EH (cell line): ENCODE data around the gene HHIPL1.

Experiments used
- DNase-seq: peaks from one replicate; pipeline ENCODE4 v3.0.0-alpha.2; 2015; ENCODE audit warnings: low read depth

Gene HHIPL1

DNA sequence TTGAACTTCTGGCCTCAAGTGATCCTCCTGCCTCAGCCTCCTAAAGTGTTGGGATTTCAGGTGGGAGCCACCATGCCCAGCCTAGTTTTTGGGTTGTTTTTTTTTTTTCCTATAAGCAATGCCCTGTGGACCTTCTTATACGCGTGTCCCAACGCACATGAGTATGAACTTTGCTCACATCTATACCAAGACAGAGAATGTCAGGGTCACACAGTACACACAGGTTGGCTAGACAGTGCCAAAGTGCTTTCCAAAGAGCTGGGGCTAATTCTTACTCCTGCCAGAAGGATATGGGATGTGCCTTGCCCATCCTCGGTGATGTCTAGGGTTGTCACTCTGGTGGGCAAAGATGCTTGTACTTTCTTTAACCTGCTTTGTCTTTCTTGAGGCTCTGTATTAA lies 33.3 kb upstream of the HHIPL1 start:
- no peak for DNase-seq

DNA sequence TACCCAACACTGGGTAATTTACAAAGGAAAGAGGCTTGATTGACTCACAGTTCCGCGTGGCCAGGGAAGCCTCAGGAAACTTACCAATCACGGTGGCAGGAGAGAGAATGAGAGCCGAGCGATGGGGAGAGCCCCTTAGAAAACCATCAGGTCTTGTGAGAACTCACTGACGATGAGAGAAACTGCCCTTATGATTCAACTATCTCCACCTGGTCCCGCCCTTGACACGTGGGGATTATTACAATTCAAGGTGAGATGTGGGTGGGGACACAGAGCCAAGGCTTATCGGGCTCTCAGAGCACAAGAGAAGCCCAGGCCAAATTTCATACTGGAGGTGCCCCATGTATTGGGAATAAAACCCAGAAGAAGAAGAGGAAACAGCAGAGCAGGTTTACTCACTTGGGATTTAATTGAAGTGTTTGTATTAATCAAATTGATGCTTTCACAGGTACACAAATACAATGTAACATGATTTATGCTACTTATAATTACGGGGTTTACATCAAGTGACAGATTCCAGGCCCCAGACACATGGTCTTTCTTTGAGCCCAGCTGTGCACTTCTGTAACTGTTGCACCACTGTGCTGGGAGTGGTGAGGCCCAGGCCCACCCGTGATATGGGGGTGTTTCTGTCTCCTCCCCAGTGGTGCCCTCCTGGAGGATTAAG lies 32.7 kb upstream of the HHIPL1 start:
- no peak for DNase-seq

DNA sequence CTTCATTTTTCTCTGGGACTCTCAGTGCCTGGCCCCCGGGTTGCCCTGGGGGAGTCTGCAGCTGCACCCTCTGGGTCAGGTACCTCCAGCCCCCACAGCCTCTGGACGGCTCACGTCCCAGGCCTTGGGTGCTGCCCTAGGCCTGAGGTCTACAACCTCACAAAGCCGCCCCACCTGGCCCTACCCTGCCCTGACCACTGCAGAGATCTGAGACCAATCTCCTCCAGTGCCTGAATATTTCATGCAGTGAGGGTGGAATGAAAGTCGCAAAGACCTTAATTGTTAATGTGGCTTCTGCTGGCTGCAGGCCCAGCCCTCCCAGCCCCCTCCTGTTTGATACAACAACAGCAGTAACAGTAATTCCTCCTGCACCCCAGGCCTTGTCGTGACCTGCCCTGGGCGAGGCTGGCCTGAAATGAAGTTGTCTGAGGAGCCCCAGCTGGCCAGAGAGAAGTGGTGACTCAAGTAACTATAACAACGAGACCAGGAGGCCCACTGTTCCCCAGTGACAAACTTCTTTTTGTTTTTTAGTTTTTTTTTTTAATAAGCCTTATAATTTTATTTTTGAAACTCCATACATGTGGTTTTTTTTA lies 32.1 kb upstream of the HHIPL1 start:
- peak; percentile 45 for DNase-seq

DNA sequence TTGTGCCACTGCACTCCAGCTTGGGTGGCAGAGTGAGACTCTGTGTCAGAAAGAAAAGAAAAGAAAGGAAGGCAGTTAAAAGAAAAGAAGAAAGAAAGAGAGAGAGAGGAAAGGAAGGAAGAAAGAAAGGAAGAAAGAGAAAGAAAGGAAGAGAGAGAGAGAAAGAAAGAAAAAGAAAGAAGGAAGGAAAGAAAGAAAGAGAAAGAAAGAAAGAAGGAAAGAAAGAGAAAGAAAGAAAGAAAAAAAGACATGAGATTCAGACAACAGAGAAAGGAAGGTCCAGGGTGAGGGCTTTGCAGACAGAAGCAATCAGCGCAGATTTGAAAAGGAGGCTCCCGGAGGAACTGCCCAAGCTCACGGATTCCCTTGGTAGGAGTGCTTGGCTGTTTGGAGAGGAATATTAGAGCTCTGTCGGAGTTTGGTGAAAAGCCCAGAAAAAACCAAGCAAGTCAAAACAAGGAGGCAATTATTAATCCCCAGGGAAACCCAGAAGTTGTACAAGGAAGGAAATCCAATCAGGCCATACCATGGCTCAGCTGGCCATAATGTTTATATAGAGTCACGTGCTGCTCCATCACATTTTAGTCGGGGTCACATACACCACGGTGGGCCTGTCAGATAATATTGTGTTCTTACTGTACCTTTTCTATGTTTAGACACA lies 29.3 kb upstream of the HHIPL1 start:
- no peak for DNase-seq

DNA sequence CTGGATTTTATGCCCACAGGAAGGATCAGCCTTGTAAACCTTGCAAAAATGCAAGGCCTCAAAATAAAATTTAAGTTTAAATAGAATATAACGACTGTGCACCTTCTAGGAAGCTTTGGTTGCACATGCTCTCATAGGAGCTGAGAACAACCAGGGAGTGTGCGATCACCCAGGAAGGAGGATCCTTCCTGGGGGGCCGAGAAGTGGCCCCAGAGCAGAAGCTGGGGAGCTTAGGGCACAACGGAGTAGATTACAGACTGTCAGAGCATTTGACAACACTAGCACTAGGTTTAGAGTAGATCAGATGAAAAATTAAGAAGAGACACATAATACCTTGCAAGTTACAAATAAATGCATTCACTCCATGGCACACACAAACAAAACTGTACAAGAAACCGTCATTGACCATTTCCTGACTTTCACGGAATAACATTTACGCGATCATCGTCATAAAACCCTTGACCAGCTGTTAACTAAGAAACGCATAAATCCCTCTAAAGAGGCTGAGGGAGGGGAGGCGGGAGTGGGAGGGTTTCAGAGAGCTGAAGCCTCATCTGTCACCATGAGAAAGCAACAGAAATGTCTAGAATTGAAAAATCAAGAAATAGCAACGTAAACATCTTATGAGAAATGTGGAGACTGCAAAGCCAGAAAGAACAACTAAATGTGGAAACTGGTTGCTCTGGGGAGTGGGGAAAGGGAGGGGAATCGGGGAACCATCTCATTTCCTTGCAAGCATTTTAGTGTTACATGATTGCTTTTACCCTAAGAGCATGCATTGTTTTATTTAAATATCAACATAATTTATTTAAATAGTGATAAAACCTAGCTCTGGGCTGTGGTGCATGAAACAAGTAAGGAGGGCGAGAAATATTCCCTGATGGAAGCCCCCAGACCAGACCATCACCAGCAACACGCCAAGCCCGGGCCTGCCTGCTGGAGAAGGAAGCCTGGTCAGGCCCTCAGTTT lies 27.8 kb upstream of the HHIPL1 start:
- no peak for DNase-seq

DNA sequence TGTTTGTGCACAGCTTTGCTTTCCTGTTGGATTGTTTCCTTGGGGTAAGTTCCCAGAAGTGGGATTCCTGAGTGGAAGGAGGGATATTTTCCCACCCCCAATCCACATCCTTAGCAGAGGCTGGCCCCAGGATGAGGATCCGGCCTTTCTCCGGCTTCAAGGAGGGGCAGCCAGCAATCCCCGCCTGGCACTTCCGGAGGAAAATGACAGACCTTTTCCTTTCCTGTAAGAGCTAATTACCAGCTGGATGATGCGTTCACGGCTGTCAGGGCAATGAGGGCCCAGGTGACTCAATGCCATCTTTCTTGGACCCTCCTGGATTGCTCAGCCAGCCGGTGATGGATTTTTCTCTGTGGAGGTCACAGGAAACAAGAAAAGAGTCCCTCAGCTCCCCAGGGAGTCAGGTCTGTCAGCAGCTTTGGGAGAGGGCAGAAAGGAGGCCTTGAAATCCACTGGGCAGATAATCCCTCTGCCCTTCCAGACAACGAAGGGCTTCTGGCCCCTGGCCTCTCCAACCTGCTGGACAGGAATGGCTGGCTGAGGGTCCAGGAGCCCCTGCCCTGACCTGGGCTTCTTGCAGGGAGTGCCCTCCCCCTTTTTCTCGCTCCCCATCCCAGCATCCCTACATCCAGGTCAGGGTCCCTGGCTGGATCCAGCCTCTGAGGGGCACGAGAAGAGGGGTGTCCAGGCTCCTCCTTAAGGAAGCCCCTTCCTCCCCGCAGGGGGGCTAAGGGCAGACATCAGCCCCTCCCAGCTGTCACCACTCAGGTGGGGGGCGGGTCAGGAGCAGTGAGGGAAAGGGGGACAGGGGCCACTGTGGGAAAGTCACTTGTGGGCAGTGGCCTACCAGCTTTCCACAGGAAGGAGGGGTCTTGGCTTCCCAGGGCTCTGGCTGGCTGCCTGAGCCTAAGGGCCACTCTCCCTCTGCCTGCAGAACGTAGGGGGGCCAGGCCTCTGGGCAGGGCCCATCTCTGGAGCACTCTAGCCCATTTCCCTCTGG lies 24.8 kb upstream of the HHIPL1 start:
- DNase-seq, result peak; percentile 75

DNA sequence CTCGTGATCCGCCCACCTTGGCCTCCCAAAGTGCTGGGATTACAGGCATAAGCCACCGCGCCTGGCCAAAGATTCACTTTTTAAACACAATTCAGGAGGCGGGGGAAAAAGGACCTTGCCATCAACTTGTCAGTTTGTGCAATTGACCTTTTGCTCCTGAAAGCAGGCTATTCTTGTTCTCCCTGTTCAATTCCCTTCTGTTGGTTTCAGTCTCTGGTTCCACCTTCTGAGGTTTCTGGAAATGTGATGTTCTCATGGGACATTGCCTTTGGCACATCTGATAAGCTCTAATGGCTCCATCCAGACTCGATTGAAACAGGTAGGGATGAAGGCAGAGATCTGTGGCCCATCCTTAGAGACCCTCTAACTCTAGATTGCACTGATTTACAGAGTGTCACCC lies 23.0 kb upstream of the HHIPL1 start:
- DNase-seq, result no peak

DNA sequence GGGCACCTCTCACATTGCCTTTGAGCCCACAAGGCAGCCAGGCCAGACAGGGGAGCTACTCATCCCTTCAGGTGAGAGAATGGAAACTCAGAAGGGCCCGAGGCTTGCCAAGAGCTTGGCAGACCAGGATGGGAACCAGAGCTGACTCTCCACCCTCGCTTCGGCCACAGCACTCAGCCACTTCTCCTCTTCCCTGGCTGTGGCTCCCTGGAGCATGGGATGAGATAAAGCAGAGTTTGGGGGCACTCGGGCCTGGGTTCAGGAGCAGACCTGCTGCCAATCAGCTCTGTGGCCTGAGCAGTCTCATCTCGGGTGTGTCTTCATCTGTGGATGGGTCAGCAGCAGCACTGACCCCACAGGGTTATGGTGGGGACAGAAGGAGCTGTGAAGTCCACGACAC lies 20.9 kb upstream of the HHIPL1 start:
- DNase-seq, result no peak

DNA sequence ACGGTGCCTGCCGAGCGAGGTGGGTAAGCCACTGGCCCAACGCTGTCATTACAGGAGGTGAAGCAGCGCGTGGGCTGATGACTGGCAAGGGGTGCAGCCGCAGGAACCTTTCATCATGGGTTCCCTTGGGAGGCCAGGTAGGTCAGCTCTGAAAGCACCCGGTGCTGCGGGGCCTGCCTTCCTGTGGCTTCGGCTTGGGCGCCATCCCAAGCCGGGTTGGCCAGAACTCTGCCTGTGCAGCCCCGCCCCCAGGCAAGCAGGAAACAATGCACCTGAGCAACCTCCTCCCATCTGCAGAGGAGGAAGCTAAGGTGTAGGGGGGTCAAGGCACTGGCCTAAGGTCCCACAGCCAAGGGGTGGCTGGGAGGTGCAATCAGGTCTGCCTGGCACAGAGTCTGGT lies 20.0 kb upstream of the HHIPL1 start:
- DNase-seq, result no peak

DNA sequence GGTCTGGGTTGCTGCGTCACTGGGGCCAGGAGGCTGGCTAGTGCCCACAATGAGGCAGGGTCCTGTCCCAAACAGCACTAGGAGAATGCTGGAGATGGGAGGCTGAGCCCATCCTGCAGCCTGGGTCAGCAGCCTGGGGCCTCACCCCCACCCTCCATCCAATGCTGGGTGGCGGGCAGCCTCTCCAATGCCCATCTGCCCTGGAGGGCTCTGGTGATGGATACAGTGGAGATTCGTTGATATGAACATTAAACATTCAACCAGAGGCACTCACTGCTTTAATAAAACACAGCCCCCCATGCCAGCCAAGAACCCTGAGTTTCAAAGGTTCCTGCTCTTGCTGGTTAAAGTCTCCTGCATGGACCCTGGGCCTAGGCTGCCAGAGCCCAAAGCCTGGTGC lies 19.5 kb upstream of the HHIPL1 start:
- no peak for DNase-seq

DNA sequence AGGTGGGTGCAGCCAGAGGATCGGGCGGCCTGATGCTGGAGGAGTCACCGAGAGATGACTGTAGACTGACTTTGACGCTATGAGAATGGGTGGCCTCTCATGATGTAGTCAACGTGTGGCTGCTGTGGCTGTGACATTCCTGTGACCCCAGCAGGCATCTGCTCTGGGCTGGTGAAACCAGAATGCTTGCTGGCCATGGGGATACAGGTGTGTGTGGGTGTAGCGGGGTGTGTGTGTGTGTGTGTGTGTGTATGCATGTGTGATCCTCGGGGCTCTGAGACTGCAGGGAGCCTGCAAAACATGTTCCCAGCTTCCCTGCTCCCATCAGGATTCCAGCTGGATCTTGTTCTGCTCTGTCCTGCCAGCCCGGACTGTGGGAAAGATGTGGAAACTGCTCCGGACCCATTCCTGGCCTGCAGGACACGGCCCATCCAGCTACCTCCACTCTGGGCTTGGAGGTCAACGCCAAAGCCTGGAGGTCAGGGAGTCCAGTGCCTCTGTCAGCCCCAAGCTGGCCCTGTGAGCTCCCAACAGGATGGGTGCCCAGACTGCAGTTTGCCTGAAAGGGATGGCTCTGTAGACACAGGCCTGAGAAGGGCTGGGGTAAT lies 18.8 kb upstream of the HHIPL1 start:
- DNase-seq, result no peak

DNA sequence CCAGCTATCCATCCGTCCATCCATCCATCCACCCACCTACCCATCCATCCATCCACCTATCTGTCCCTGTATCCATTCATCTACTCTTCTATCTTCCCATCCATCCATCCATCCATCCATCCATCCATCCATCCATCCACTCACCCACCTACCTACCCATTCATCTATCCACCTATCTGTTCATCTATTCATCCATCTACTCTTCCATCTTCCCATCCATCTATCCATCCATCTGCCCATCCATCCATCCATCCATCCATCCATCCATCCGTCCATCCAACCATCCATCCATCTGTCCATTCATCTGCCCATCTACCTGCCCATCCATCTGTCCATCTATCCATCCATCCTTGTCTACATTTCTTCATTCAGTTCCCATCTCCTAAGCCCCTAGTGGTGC lies 17.8 kb upstream of the HHIPL1 start:
- no peak for DNase-seq

DNA sequence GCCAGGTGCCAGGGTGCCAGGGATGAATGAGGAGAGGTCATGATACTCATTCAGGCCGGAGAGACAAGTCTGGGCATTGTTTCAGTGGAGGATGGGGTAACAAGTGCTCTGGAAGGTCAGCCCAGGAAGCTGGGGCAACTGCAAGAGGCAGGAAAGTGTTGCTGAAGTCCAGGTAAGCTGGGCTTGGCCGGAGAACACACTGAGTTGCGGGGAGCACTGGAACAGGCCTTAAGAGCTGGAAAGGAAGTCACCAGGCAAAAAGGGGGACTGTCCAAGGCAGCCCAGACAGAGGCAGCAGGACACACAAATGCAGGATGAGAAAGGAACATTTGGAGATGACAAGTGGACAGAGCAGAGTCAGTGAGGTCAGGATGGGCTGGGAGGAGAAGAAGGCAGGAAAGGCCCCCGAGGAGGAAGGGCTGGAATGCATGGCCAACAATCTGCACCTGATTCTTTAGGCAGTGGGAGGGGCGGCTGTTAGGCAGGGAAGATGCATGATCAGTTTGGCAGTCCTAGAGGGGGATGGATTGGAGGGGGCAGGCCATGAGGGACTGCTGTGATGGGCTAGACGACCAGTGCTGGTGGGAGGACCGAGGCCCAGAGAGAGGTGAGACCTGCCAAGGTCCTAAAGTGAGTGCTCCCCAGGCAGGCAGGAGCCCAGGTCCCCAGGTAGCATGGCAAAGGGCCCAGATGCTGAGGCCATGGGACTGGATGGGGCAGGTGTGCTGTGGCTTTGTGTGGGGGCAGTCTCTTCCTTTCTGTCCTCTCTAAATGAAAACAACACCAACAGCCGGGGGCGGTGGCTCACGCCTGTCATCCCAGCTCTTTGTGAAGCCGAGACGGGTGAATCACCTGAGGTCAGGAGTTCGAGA lies 17.2 kb upstream of the HHIPL1 start:
- DNase-seq, result no peak

DNA sequence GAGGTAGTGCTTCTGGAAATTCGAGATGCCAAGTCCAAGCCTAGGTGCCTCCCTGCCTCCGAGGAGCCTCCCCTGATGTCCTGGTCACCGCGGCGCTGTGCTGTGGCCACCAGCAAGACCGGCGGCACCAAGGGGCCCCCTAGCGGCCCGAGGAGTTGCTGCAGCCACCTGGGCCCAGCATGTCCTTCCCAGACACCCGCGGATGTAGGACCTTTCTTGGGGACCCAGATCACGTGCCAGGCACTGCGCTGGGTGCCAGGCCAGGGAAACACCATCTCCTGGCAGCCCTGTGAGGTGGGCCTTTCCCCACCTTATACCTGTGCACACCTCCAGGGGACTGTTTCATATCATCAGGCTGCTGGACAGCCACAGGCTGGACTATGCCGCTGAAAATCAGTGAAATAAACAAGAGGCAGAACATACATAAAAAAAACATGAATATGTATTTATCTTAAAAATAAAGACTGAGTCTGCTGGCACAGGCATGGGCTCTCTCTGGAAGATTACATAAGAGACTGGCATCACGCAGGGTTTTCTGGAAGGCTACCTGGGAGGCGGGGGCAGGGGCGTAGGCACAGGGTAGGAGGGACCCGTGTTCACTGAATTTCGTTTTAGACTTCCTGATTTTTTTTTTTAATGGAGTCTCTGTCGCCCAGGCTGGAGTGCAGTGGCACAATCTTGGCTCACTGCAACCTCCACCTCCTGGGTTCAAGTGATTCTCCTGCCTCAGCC lies 15.9 kb upstream of the HHIPL1 start:
- DNase-seq, result peak; percentile 76

DNA sequence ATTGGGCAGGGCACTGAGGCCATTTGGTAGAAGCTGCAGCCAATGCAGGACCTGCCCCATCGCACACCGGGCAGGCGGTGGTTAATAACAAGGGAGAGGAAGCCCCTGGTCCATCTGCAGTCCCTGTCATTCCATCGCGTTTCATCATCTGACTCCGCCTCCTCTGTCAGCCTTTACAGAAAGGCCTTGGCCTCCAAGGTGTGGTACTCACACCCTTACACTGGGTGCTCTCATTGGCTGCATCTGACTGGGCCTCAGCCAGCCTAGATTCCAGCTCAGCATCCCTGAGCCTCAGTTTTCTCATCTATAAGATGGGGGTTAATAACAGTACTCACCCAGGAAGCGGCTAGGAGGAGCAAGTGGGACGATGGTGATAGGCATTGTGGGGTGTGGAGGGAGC lies 14.7 kb upstream of the HHIPL1 start:
- DNase-seq, result no peak

DNA sequence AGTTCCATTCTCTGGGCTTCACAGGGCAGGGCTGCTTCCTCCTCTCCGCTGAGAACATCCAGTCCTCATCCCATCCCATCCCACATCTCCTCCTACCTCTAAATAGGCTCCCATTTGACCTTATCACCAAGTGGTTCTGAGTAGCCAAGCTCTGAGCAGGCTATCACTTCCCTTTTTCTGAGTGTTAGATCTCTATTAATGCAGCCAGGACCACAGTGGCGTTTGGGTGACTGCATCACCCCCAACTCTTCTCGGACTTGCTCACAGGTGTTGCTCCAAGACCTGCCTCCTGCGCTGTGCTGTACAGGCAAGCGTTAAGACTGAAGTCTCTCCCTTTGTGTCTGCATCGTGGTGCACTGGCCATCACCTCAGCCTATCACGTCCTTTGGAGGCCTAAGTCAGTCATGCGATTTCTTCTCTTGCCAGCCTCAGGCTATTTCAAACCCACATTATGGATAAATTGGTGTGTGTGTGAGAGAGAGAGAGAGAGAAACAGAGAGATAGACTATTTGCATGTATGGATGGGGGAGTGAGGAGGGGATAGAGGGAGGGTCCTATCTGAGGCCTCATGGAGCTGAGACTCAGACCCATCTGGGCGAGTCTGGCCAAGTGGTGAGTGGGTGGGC lies 12.4 kb upstream of the HHIPL1 start:
- no peak for DNase-seq

DNA sequence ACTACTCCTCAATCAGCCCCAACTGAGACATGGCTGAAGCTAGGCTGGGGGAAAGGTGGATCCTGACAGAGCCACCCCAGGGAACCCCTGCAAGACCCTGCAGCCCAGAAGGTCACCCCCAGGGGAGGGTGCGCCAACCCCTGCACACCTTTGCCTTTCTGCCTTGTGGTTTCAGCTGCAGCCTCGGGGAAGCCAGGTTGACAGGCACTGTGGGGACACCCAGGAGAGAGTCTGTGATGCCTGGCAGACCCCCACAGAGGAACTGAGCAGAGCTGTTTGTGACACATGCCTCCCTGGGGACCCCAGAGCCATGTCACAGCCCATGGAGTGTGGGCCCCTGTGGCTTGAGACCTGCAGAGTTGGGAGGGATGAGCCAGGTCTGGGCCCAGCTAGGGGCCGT lies 11.8 kb upstream of the HHIPL1 start:
- DNase-seq, result no peak

DNA sequence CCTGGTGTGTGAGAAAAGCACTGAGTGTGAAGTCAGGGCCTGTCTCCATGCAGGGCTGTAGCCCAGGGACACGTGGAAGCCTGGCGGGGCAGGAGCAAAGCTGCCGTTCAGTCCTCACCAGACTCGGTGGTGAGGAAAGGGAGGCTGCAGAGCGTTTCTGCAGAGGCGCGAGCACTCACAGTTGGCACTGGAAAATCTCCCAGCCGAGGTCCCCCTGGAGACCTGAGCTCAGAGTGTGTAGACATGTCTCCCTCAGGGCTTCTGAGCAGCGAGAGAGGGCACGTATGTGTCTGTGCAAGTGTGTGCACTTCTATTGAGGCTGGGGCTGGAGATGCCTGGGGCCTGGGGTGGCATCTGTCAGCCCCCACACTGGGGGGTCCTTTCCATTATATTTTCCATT lies 11.0 kb upstream of the HHIPL1 start:
- DNase-seq, result no peak

DNA sequence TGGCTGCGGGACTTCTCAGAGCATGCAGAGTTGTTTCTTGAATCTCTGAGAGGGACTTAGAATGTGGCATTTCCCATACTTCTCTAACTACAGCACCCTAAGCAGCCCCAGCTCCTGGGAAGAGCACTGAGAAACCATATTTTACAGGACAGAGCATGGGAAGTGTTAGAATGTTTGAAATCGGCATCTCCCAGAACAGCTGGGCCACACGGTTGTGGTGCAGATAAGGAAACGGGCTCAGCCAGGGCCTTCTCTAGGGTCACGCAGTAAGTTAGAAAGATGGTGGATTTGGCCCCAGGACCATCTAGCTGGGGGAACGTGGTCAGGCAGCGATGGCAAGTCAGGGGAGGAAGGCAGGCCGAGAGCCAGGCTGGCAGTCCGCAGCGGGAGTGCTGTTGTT lies 10.5 kb upstream of the HHIPL1 start:
- DNase-seq, result no peak
